GM19351 (cell line): ENCODE data around the gene EPHB2.

Experiments used
- ATAC-seq: cut with Tn5 transposase; IDR thresholded peaks from one replicate; pipeline ENCODE4 v1.9.1; 2021; ENCODE audit warnings: mild to moderate bottlenecking, moderate library complexity; ENCODE audit not compliant: unreplicated experiment

EPHB2 gene

GRCh38 chr1:22969304-22969709 is 258.7 kb downstream of the EPHB2 start:
- no peak for ATAC-seq

GRCh38 chr1:22970096-22970495 is 259.5 kb downstream of the EPHB2 start:
- ATAC-seq = no peak
